ENCODE measurements around the gene ABAT.
"Not testable (repeated sequence)": the region's sequence is repeated elsewhere in the genome, so short reads cannot be mapped to it uniquely, and the experiment has no call there.

Gene ABAT

DNA sequence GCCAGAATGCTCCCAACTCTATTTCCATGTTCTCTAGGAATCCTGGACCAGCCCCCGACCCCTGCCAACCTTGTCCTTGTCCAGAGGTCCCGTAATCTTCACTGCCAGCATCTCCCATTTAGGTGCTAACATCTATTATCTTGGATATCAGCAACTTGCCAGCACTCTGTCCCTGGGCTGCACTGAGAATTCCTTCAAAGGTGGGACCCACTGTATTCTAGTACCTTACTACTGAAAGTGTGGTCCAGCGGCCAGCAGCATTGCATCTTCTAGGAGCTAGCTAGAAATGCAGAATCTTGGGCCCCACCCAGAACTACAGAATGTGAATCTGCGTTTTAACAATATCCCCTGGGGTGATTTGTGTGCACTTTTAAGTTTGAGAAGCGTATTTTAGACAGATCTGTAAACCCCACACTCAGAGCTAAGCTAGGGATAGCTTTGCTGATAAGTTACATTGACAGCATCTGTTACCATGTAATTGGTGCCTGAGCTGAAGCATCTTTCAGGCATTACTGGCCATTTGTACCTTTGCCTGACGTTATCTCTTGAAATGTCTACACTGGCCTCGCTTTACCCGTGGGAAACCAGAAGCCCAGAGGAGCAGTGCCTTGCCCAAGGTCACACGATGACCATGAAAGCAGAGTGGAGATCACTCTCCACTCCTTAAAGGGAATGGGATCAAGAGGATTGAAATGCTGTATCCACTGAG, 8.3 kb downstream of the ABAT start:
- no peak for DNase-seq (ENCODE audit: low read depth, low spot score)

DNA sequence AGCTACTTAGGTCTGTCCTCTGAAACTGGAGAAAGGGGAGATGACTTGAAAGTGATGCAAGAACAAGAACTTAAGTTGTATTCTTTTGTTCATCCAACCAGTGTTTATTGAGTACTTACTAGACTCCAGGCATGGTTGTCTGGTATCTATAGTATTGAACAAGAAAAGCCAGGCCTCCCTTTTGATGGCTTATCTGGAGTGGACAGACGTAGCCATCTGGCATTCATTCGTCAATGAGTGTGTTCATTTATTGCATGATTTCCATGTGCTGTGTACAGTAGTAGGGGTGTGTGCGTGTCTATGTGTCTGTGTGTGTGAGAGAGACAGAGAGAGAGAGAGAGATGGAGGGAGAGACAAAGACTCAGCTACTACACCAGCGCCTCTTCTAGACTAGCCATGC, 9.2 kb downstream of the ABAT start:
- no peak for DNase-seq (ENCODE audit: low read depth, low spot score)

DNA sequence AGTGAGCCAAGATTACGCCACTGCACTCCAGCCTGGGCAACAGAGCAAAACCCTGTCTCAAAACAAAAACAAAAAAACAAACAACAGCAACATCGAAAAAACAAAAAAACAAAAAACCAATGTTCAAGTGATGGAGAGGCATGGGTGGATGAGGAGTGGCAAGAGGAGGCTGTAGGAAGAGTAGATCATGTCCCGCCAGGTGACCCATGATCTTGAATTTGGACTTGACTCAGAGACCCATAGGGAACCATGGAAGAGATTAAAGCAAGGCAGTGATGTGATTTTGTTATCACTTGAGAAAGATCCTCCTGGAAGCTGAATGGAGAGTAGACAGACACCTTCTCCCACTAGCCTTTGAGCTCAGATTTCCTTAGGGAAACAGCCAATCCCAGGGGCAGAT, 11.2 kb downstream of the ABAT start:
- no peak for DNase-seq (ENCODE audit: low read depth, low spot score)

DNA sequence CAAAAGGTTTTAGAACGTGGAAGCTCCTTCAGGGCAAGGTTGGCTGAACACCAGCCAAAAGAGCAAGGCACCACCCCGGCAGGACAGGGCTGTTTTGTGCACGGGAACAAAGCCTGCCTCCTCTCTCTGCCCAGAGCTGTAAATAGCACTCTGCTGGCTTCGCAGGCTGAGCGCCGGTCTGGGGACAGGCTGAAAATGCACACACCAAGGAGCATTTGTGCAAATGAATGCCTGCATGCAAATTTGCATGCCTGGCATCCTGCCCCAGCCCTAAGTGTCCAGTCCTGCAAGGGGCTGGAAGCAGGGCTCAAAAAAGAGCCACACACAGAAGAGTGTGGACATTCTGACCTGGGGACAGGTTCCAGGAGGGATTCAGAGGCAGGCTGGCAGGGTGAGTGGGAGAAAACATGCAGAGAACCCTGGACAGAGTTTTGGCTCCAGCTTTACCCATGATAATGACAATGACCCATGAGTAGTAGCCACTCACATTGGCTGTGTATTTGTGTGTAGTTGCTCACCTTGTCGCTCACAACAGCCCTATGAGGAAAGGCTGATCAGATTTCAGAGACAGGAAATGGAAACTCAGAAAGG, 11.7 kb downstream of the ABAT start:
- DNase-seq (ENCODE audit: low read depth, low spot score), result no peak

DNA sequence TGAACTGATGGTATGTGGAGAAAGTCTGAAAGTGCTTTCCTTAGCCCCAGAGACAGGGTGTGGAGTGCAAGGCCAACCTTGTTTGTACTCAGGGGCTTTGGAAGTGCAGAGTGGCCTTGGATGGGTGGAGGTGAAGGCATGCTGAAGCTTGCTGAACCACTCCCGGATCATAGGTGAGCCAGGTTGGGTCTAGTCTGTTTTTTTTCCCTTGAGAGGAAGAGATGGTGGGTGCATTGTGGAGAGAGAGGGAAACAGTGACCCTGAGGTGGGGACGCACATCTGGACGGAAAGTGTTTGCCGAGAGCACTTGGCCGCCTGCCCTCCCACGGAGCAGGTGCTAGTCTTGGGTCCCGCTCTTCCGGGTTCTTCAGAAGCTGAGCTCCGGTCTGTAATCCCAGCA, 12.5 kb downstream of the ABAT start:
- DNase-seq (ENCODE audit: low read depth, low spot score), result no peak

DNA sequence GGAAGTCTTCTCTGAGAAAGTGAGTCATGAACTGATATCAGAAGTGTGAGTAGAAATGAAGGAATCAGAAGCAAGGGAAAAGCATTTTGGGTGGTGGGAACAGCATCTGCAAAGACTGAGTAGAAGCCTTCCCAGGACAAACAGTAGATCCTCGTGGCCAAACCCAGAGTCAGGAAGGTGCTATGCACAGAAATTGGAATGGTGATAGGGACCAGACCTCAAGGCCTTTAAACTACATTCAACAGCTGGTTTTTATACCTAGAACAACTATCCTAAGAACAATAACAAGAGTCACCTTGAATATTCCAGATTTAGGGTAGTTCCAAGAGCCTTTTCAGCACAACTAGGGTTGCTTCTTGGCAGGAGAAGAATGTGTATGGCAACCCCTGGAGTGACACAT, 15.3 kb downstream of the ABAT start:
- no peak for DNase-seq (ENCODE audit: low read depth, low spot score)

DNA sequence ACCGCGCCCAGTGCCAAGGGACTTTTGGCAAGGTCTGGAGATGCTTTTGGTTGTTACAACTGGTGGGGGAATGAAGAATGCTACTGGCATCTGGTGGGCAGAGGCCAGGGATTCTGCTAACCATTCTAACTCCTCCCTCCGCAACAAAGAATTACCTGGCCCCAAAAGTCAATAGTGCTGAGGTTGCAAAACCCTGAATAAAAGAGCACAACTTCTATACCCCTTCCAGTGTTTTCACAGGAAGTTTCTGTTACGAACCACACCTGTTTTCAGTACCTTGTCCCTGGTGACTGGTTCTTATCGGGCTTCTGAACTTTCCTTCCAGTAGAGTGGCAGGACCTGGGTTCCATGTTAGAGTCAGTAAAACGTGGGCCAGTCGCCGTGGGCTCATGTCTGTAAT, 17.3 kb downstream of the ABAT start:
- no peak for DNase-seq (ENCODE audit: low read depth, low spot score)

DNA sequence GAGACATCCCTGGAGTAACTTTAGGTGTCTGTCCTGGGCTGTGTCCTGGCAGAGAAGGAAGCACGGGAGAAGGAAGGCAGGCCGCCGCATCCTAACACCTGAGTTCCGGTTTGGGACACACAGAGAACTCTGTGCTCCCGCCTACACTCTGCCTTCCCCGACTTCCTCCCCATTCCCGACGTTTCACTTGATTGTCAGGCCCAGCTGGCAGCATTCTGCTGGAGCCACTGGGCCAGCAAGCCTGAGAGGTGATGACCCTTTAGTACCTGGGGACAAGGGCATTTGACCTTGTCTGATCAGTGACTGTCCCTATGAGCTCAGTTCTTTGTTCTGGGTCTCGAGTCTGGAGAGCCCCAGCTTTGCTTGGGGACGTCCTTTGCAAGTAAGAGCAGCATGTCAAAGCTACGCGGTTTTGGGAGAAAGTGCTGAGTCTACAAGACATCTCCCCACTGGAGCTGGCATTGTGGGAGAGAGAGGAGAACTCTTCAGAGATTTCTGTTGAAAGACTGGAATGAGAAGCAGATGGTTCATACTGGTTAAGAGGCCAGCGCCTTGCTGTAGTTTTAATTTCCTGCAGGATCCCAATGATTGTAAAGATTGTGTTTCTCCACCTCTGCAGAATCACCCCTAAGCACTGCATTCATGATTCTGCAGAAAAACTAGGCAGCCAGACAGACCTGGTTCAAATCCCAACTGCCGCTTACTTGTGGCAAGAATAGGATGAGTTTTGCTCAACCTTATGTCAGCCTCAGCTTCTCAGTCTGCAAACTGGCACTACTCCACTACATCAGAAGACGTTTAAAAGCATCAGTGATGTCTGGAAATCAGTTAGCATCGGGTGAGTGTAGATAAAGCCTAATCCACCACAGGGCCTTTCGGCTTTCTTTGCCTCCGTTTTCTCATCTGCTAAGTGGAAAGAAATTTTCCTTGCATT, 20.6 kb downstream of the ABAT start:
- DNase-seq (ENCODE audit: low read depth, low spot score), result no peak

DNA sequence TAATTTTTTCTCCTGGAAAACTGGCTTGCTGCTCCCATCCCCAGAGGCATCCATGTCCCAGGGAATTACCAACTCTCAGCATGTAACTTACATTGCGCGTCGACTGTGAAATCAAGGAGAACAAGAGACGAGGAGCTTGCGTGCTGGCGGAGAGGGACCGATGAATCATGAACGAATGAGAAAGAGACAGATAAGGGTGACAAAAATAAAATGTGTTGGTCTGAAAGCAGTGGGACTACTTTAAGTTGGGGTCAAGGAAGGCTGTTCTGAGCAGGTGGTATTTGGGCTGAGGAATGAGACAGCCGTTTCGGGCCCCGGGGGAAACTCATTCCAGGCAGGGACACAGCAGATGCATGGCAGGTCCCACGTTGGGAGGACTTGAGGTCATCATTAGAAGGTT, 22.5 kb downstream of the ABAT start:
- no peak for DNase-seq (ENCODE audit: low read depth, low spot score)

DNA sequence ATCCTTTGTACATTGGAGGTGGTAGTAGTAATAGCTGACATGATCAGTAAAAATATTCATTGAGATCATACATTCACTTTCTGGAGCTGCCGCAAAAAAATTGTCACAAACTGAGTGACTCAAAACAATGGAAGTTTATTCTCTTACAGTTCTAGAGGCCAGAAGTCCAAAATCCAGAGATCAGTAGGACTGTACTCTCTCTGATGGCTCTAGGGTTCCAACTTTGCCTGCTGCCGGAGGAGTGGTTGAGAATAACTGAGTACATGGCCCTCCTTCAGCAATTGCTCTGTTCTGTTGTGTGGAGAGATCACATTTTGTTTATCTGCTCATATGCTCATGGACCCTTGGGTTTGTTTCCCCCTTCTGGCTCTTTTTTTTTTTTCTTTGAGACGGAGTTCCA, 23.5 kb downstream of the ABAT start:
- DNase-seq (ENCODE audit: low read depth, low spot score), result no peak

DNA sequence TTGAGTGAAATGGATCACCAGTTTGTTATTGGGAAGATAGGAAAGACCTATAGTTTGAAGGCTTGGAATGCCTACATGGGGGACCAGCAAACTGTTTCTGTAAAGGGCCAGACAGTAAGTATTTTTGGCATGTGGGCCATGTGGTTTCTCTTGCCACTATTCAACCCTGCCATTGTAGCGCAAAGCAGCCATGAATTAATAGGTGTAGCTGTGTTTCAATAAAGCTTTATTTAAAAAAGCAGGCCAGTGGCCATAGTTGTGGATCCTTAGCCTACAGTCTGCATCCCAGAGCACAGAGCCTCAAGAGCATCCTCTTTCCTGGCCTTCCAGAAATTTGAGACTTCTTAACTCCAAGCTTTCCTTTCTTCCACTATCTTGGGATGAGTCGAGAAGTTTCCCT, 29.3 kb downstream of the ABAT start:
- no peak for DNase-seq (ENCODE audit: low read depth, low spot score)

DNA sequence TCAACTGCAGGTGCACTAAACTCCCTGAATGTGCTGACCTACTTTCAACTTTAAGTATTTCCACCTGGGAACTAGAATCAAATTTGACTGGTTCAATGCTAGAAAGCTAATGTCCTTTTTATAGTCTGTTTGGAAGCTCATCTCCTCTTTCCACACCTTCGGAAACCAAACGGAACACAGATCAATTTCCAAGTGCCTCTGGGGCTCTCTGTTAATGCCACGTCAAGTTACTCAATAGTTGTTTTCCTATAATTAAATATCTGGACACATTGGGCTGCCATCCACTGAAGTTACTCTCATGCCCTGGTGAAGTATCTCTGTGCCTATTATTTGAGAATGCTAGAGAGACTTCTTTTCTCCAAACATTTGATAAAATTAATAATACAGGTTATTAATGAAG, 29.7 kb downstream of the ABAT start:
- no peak for DNase-seq (ENCODE audit: low read depth, low spot score)

DNA sequence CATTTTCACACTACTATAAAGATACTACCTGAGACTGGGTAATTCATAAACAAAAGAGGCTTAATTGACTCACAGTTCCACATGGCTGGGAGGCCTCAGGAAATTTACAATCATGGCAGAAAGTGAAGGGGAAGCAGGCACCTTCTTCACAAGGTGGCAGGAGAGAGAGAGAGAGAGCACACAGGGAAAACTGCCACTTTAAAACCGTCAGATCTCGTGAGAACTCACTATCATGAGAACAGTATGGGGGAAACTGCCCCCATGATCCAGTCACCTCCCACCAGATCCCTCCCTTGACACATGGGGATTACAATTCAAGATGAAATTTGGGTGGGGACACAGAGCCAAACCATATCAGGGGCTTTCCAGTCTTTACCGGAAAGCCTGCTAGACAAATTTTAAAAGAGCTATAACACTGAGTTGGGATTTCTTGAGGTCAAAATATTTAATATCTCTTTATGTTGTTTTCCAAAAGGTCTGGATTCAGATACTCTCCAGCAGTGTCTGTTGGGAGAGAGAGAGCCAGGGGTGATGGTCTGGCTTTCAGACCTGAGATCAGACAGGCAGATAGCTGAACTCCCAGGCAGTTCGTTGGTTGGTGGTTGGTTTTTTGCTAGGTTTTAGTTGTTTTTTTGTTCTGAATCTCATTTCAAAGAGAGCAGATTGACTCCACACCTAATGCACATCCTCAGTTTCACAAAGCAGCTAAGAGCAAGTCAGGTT, 30.8 kb downstream of the ABAT start:
- not testable (repeated sequence) for DNase-seq (ENCODE audit: low read depth, low spot score)

DNA sequence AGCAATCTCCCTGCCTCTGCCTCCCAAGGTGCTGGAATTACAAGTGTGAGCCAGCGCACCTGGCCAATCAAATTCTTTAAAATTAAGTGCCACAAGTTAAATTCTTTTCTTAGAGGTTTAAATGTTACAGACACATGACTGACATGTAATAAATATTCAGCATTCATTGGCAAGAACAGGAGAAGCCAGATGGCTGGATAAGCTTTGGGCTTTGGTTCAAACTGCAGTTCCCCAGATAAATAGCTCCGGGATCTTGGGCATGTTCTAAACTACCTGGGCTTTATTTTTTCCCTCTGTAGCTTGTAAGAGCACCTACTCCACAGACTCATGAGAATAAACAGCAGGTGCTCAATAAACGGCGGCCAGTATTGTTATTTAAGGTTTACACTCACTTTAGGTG, 34.1 kb downstream of the ABAT start:
- no peak for DNase-seq (ENCODE audit: low read depth, low spot score)

DNA sequence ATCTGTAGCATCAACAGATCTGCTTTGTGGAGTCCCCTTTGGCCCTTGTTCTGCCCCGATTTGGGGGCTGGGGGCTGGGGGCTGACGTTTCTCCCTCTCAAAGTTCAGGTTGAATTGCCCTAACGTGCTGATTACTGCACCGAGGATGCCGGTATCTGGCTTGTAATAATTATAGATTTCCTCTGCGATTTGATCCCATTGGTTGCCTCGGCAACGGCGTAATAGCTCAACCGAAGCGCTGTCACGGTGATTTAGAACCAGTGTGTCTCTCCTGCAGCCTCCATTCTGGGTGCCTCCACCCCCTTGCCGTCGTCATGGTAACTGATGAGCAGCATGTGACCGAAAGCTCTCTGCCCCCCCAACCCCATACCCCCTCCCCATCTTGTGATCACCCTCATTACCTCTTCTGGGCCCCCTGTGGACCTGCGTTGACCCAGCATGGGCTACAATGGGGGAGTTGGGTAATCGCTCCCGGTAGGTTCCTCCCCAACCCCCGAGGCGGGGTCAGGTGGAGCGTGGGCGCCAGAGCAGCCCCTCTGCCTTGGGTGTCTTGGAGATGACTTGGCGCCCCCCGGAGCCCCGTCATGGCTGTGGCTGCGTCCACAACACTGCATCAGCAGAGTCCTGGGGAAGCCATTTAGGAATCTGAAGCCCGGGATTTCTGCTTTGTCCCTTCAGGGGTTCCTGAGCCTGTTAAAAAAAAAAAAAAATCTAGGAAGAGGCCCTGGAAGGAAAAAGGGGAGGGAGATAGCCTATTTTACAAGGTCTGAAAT, 38.4 kb downstream of the ABAT start:
- DNase-seq (ENCODE audit: low read depth, low spot score), result no peak

DNA sequence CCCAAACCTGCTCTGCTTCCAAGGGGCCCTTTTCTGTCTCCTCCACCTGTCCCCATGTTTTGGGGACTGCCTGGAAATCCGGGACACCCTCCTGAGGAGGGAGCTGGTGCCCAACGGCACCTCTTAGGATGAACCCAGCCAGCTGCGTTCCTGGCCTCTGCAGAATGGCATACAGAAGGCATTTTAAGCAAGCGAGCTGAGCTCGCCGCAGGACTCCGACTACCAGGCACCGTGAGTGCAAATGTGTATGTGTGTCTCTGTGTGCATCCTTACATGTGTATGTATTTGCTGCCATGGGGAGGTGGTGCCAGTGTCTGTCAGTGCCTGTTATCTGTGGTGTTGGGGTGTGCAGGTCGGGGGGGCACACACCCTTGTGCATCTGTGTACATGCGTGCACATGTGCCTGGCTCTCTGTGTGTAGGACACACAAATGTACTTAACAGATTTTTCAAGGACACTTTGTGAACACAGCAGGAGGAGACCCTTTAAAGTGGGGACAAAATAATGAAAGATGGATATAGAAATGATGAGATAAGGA, 39.3 kb downstream of the ABAT start:
- DNase-seq (ENCODE audit: low read depth, low spot score), result no peak

DNA sequence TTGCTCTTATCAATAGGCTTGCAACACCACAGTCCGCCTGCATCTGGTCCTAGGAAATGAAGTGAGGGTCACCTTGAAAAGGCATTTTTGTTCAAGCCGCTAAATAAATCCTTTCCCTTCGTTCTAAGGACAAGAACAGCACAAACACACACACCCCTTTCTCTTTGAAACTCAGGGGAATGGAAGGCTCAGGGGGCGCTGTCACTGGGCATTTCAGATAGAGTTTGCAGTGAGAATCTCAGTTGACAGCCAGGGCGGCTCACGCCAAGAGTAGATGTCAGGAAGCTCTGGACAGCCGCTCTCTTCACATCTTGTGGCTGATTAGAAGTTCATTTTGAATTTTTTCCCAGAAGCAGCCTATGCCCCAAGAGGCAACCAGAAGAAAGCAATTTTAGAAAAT, 39.8 kb downstream of the ABAT start:
- no peak for DNase-seq (ENCODE audit: low read depth, low spot score)

DNA sequence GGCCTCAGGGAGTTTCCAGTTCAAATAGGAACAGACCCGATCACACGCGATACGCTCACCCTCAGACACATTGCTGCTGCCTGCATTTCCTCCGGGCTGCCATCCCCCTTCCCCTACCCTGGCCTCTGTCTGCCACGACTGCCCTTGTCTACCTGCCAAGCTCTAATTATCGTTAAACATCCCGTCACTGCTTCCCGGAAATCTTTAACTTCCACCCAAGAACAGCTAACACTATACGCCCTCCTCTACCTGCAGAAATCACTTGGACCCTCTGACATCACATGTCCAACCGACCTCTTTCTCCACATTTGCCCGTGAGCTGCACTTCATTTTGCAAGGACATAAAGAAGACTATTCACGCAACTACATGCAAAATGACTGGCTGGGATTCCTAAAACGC, 40.4 kb downstream of the ABAT start:
- no peak for DNase-seq (ENCODE audit: low read depth, low spot score)

DNA sequence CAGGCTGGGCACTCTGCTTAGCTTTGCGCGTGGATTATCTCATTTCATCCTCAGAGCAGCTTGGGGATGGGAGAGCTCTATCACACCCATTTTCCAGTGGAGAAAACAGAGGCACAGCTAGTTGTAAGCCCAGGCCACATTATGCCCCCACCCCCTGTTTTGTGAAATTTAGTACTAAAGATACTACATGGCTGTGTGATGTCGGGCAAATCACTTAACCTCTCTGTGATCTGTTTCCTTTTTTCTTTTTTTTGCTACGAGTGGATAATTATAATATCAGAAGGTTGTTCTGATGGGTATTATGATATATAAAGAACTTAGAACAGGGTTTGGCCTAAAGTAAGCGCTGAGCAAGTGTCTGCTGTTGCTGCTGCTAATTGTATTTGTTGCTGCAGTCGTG, 41.6 kb downstream of the ABAT start:
- DNase-seq (ENCODE audit: low read depth, low spot score), result no peak

DNA sequence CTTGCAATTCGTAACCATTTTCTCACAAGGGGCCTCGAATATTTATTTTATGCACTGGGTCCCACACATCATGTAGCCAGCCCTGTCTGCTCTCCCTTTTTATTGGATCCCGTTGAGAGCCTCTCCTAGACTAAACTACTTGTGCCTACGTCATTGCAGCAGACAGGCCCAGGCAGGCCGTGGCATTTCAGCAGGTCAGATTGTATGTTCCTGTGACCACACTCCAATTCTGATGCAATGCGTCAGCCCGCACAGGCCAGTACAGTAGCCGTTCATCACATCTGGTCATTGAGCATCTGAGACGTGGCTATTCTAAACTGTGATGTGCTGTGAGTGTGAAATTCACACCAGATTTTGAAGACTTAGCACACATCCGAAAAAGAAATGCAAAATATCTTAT, 42.2 kb downstream of the ABAT start:
- DNase-seq (ENCODE audit: low read depth, low spot score), result no peak

DNA sequence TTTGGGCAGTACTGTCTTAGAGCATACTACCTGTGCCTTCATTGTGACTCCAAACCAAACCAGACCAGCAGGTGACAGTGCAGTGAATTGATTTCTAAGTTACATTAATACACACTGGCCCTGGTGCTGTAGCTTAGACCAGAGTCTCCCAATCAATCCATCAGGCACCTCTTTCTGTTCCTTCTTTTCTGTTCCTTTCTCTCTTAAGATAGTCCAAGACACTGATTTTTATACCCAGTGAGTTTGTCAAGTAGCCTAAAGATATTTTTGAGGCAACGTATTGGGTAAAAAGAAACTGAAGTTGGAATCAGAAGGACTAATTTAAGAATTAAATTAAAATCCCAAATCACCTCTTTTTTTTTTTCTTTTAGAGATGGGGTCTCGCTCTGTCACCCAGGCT, 43.1 kb downstream of the ABAT start:
- no peak for DNase-seq (ENCODE audit: low read depth, low spot score)
